K562 treated with DMSO at 1 percent for 24 hours (cell line): ENCODE data around the gene RGS18. TPM values are rescaled to one million over a fixed set of nuclear protein-coding genes. Genes with fewer than 3 reads are reported as not detected.

ENCODE experiments used
- total RNA-seq: library from RNA; unstranded; fragments of 300-600 nt; gene quantifications from 2 replicates; pipeline ENCODE4 v1.2.3, GENCODE V29; 2022; ENCODE audit warnings: low read depth; ENCODE audit not compliant: insufficient read depth

RGS18 gene
- total RNA-seq = not detected in 2 replicates

DNA sequence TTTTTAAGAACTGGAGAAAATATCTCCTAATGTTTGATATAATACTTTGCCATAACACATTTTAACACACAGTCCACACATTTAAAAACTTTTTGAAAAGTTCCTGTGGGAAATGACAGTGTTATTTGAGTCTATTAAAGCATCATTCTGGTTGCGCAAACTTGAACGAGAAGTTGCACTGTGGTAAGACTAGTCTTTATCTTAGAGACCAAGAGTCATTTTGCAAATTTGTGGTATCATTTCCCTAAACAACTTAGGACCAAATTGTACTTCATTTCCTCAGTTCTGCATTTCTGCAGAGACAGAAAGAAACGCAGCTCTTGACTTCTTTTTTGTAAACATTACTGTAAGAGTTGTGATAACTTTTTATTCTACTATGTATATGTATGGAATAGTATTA is at the start of gene RGS18:
RGS18 (plus strand) TSS at position 282 of the 400 bp plus-strand sequence. CDS start 176 bp downstream, outside the sequence.

Other genes with a start within 250 kb of the RGS18 start
- not detected in 2 replicates for gene RGS21, start 158.5 kb downstream of the RGS18 start, total RNA-seq